Trophoblast cell (in vitro differentiated cells and primary cell): ENCODE measurements around the gene CTSE.
"Not testable (repeated sequence)": the region's sequence is repeated elsewhere in the genome, so short reads cannot be mapped to it uniquely, and the experiment has no call there.

ENCODE experiments used
- DNase-seq, 2 donors: peaks; one replicate each; pipeline ENCODE4 v3.0.0-alpha.2; 2016
- H2AFZ ChIP-seq: 2 replicates; pipeline ENCODE4 v1.6.1; 2013; ENCODE audit warnings: low read length, moderate library complexity, mild to moderate bottlenecking; ENCODE audit not compliant: insufficient read depth, poor library complexity
- H2AK5ac ChIP-seq: 2 replicates; pipeline ENCODE4 v1.6.1; 2013; ENCODE audit warnings: mild to moderate bottlenecking, low read length
- H2BK120ac ChIP-seq: 2 replicates; pipeline ENCODE4 v1.6.1; 2013; ENCODE audit warnings: low read length, mild to moderate bottlenecking, moderate library complexity; ENCODE audit not compliant: insufficient read depth, poor library complexity
- H2BK12ac ChIP-seq: 2 replicates; pipeline ENCODE4 v1.6.1; 2013; ENCODE audit warnings: mild to moderate bottlenecking, low read length, moderate library complexity
- H2BK5ac ChIP-seq: 2 replicates; pipeline ENCODE4 v1.6.1; 2013; ENCODE audit warnings: low read length, low read depth, moderate library complexity, mild to moderate bottlenecking; ENCODE audit not compliant: poor library complexity
- H3K14ac ChIP-seq: 2 replicates; pipeline ENCODE4 v1.6.1; 2013; ENCODE audit warnings: mild to moderate bottlenecking, low read length
- H3K18ac ChIP-seq: 2 replicates; pipeline ENCODE4 v1.6.1; 2013; ENCODE audit warnings: mild to moderate bottlenecking, low read length
- H3K23ac ChIP-seq: 2 replicates; pipeline ENCODE4 v1.6.1; 2013; ENCODE audit warnings: low read length
- H3K27ac ChIP-seq: 2 replicates; pipeline ENCODE4 v1.5.1; 2013; ENCODE audit warnings: low read depth, mild to moderate bottlenecking, inconsistent platforms, low read length, moderate library complexity
- H3K27me3 ChIP-seq: 2 replicates; pipeline ENCODE4 v1.6.1; 2013; ENCODE audit warnings: inconsistent platforms, mild to moderate bottlenecking, low read length, moderate library complexity; ENCODE audit not compliant: insufficient read depth
- H3K36me3 ChIP-seq, 2 experiments: 1 replicate in 1 of 2; 2 replicates in 1 of 2; pipeline ENCODE4 v1.6.1; 2013; ENCODE audit warnings: low read length in 2 of 2, mild to moderate bottlenecking in 2 of 2, moderate library complexity in 1 of 2; ENCODE audit not compliant: insufficient read depth in 2 of 2, control insufficient read depth in 1 of 2
- H3K4ac ChIP-seq: 2 replicates; pipeline ENCODE4 v1.6.1; 2013; ENCODE audit warnings: low read depth, mild to moderate bottlenecking, low read length, moderate library complexity
- H3K4me1 ChIP-seq, 2 experiments: 1 replicate in 1 of 2; 2 replicates in 1 of 2; pipeline ENCODE4 v1.6.1; 2013; ENCODE audit warnings: low read length in 2 of 2, mild to moderate bottlenecking in 2 of 2, moderate library complexity in 1 of 2; ENCODE audit not compliant: insufficient read depth in 2 of 2, control insufficient read depth in 1 of 2
- H3K4me2 ChIP-seq: 2 replicates; pipeline ENCODE4 v1.6.1; 2013; ENCODE audit warnings: inconsistent platforms, mild to moderate bottlenecking, low read length, moderate library complexity
- H3K4me3 ChIP-seq: 2 replicates; pipeline ENCODE4 v1.5.1; 2013; ENCODE audit warnings: mild to moderate bottlenecking, low read depth, low read length, inconsistent platforms
- H3K79me1 ChIP-seq: one replicate; pipeline ENCODE4 v1.6.1; 2013; ENCODE audit warnings: low read length
- H3K79me2 ChIP-seq: 2 replicates; pipeline ENCODE4 v1.6.1; 2013; ENCODE audit warnings: low read length, mild to moderate bottlenecking; ENCODE audit not compliant: control insufficient read depth, insufficient read depth, poor library complexity
- H3K9ac ChIP-seq: 2 replicates; pipeline ENCODE4 v1.6.1; 2013; ENCODE audit warnings: mild to moderate bottlenecking, low read length
- H3K9me3 ChIP-seq: 2 replicates; pipeline ENCODE4 v1.6.1; 2013; ENCODE audit warnings: low read depth, mild to moderate bottlenecking, control low read depth, inconsistent platforms, low read length; ENCODE audit not compliant: insufficient read depth
- H4K12ac ChIP-seq: 2 replicates; pipeline ENCODE4 v1.6.1; 2013; ENCODE audit warnings: low read depth, mild to moderate bottlenecking, low read length, moderate library complexity
- H4K8ac ChIP-seq: 2 replicates; pipeline ENCODE4 v1.6.1; 2013; ENCODE audit warnings: low read depth, mild to moderate bottlenecking, low read length, moderate library complexity
- H4K91ac ChIP-seq: one replicate; pipeline ENCODE4 v1.6.1; 2013; ENCODE audit warnings: low read depth, mild to moderate bottlenecking, low read length, moderate library complexity
- WGBS: extraction: QIAGEN DNeasy Blood & Tissue Kit; methylation state at CpG from one replicate; pipeline ENCODE4 v1.1.7; 2013; ENCODE audit warnings: missing lambda C conversion rate; ENCODE audit not compliant: insufficient read length, insufficient coverage; ENCODE audit errors: extremely low coverage; 5-methylcytosine and 5-hydroxymethylcytosine counted together

Gene CTSE

GRCh38 chr1:206000641-206001339, 22.9 kb downstream of the CTSE start:
- H3K79me2 ChIP-seq, result no peaks in the 10 kb centered on the region
- H3K4me1 ChIP-seq, result peaks cover 22 to 34% of the 10 kb centered on the region in 2 experiments
- no peak overlapping the region for H2BK120ac ChIP-seq
- no peak overlapping the region for H3K27ac ChIP-seq
- H3K4me3 ChIP-seq, result no peak overlapping the region
- H2AK5ac ChIP-seq, result no peak overlapping the region
- no peak overlapping the region for H3K14ac ChIP-seq
- no peaks in the 10 kb centered on the region for H3K27me3 ChIP-seq
- no peak overlapping the region for H3K23ac ChIP-seq
- H3K4ac ChIP-seq, result no peak overlapping the region
- H2BK5ac ChIP-seq, result no peak overlapping the region
- peaks cover 2% of the 10 kb centered on the region for H3K79me1 ChIP-seq
- no CpG with 5 or more reads among the region's 8 CpGs for WGBS
- no peak overlapping the region for H2AFZ ChIP-seq
- no peaks in the 10 kb centered on the region for H3K36me3 ChIP-seq
- H4K8ac ChIP-seq, result no peak overlapping the region
- no peak overlapping the region for H3K4me2 ChIP-seq
- H4K12ac ChIP-seq, result no peak overlapping the region
- no peak overlapping the region for H3K9ac ChIP-seq
- H2BK12ac ChIP-seq, result no peak overlapping the region
- no peak overlapping the region for H3K18ac ChIP-seq
- no peak overlapping the region for H4K91ac ChIP-seq
- no peak for DNase-seq
- peaks cover 5% of the 10 kb centered on the region for H3K9me3 ChIP-seq

DNA sequence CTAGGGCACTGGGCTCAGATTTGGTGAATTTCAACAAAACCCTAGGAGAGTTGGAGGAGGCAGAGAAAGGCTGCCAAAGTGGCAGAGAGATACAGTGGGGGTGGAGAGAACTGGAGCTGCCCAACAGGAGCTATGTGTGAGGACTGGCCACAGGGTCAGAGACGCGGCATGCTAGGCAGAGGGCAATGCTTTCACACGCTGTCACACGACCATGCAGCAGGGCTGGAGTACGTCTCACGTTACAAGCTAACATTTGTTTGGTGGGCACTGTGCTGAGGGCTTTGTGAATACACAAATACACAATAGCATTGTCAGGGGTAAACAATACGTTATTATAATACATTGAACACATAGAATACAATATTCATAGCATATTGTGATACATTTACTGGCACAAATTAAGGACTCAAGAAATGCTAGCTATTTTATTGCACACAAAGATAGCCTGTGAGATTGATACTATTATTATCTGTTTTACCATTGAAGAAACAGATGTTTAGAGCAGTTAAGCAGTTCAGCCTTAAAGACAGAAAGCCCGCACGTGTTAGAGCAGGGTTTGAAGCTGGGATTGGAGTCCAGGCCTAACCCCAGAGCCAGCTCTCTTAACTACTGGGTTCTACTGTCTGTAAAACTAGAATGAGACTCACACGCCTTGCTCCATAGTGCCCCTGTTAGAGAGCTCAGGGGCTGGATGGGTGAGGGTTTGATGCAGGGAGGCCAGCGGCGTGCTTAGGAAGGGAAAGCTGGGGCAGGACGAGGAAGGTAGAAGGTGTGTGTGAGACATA, 25.0 kb downstream of the CTSE start:
- Histone ChIP-seq H3K23ac (no peak overlapping the region), H3K4me2 (no peak overlapping the region), H2AFZ (no peak overlapping the region), H3K36me3 (no peaks in the 10 kb centered on the region), H4K12ac (no peak overlapping the region), H3K9me3 (peaks cover 3% of the 10 kb centered on the region), H3K4me3 (no peak overlapping the region), H2AK5ac (no peak overlapping the region), H3K9ac (no peak overlapping the region), H3K18ac (no peak overlapping the region), H2BK120ac (no peak overlapping the region), H3K27me3 (no peaks in the 10 kb centered on the region), H3K4me1 (peaks cover 22 to 28% of the 10 kb centered on the region in 2 experiments), H3K14ac (no peak overlapping the region), H3K79me1 (peaks cover 2% of the 10 kb centered on the region), H2BK5ac (no peak overlapping the region), H3K79me2 (no peaks in the 10 kb centered on the region), H3K27ac (no peak overlapping the region), H4K91ac (no peak overlapping the region), H2BK12ac (peak overlapping the region; percentile 59), H3K4ac (no peak overlapping the region), H4K8ac (no peak overlapping the region)
- WGBS, result no CpG with 5 or more reads among the region's 13 CpGs
- DNase-seq, result no peak

DNA sequence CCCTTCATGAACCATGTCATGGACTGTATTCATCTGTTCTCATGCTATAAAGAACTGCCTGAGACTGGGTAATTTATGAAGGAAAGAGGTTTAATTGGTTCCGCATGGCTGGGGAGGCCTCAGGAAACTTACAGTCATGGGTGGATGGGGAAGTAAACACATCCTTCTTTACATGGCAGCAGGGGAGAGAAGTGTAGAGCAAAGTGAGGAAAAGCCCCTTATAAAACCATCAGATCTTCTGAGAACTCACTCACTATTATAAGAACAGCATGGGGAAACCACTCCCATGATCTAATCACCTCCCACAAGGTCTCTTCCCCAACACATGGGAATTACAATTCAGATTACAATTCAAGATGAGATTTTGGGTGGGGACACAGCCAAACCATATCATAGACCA, 27.1 kb downstream of the CTSE start:
- H3K4me3 ChIP-seq, H3K9ac ChIP-seq, H3K4ac ChIP-seq, H2AFZ ChIP-seq, DNase-seq, H3K14ac ChIP-seq, H2BK12ac ChIP-seq, H3K27me3 ChIP-seq, H3K4me2 ChIP-seq, H3K23ac ChIP-seq, H3K18ac ChIP-seq, H3K79me2 ChIP-seq, H4K8ac ChIP-seq, H4K91ac ChIP-seq, H2BK120ac ChIP-seq, H3K79me1 ChIP-seq, H2BK5ac ChIP-seq, H4K12ac ChIP-seq, H3K36me3 ChIP-seq, H3K27ac ChIP-seq, H2AK5ac ChIP-seq, H3K9me3 ChIP-seq: not testable (repeated sequence)
- WGBS, result no CpG with 5 or more reads among the region's 1 CpG
- H3K4me1 ChIP-seq, result peaks cover 12 to 14% of the 10 kb centered on the region in 2 experiments

- peaks cover 3% of the 10 kb centered on the region for H3K9me3 ChIP-seq
- no peak overlapping the region for H2AK5ac ChIP-seq
- H3K36me3 ChIP-seq, result peaks cover 0 to 3% of the 10 kb centered on the region in 2 experiments
These were observed 29.3 kb downstream of the CTSE start for GRCh38 chr1:205994346-205994745.

More at GRCh38 chr1:205994346-205994745, 29.3 kb downstream of the CTSE start:
- Histone ChIP-seq H3K4me3 (no peak overlapping the region), H3K79me1 (no peaks in the 10 kb centered on the region), H2BK120ac (no peak overlapping the region), H3K9ac (no peak overlapping the region), H3K27me3 (no peaks in the 10 kb centered on the region), H4K91ac (no peak overlapping the region), H3K79me2 (no peaks in the 10 kb centered on the region), H2BK12ac (no peak overlapping the region), H3K4ac (no peak overlapping the region), H3K14ac (no peak overlapping the region), H3K18ac (no peak overlapping the region), H3K4me1 (peaks cover 7 to 8% of the 10 kb centered on the region in 2 experiments), H2AFZ (no peak overlapping the region), H4K8ac (no peak overlapping the region), H3K4me2 (no peak overlapping the region), H4K12ac (no peak overlapping the region), H3K23ac (no peak overlapping the region), H2BK5ac (no peak overlapping the region), H3K27ac (no peak overlapping the region)
- no peak for DNase-seq
- no CpG with 5 or more reads among the region's 4 CpGs for WGBS
